GM21390 (cell line): Measurements from ENCODE around the gene LYSET.
"Not testable (repeated sequence)": the region's sequence is repeated elsewhere in the genome, so short reads cannot be mapped to it uniquely, and the experiment has no call there.

Source experiments
- ATAC-seq: cut with Tn5 transposase; IDR thresholded peaks from one replicate; pipeline ENCODE4 v1.9.1; 2021; ENCODE audit not compliant: unreplicated experiment

Gene LYSET

DNA sequence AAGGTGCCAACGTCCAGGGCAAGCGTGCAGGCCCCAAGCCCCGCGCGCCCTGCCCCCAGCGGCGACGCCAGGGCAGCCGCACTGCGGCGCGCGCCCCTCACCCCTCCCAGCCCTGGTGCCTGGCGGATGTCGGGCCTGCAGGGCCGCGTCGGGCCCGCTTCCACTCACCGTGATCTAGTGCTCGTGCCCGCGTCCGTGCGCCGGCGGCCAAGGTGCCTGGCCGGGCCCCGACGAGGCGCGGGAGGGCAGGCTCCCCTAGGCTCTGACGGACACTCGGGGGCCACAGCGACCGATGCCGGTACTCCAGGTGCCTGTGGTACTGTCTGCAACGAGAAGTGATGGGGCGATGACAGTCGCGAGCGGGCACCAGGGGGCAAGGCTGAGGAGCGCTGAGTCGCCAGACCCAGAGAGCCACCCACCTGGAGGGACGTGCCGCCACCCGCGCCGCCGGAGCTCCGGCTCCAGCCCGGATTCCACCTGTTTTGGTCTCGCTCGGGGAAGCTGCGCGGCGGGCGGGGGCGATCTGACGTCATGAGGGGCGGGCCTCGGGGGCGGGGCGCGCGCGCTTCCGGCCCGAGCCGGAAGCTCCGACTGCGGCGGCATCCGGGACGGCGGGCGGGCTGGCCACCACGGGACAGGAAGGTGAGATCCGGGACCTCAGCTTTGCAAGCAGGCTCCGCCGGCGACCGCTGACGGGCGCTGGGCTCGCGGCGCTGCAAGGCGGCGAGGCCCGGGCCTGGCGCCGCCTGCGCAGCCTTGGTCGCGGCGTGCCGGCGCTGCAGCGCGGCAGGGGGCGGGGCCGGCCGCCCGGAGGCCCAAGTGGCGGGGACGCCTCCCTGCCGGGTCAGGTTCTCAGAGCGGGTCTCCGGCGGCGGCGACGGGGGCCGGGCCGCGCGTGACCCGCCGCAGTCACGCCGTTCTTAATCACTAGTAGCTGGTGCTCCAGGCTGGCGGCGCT is at the start of gene LYSET, which contains the start of gene MOAP1:
Gene LYSET (plus strand): TSS at position 927 of the 958 bp plus-strand sequence. CDS start 89 bp downstream, outside the sequence.
Gene MOAP1 (minus strand): TSS at position 507 of the 958 bp plus-strand sequence. CDS start 655 bp downstream, outside the sequence.
- ATAC-seq: peak; percentile 78

GRCh38 chr14:93135399-93135798 is 49.7 kb upstream of the LYSET start:
- ATAC-seq: no peak

DNA sequence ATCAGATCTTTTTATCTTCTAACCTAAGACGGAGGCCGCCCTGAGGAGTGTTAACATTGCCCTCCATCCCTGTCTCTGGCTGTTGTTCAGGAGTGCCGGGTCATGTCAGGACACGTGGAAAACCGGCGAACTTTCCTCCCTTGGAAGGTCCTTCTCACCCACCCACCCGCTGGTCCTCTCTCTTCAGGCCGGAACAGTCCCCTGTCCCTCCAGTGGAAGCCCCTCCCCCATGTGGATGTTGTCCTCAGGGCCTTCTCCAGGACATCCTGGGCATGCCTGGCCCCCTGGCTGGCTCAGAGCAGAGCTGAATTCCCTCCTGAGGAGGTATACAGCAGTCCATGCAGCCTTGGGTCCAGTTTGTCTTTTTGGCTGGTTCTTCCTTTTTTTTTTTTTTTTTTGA is 49.1 kb upstream of the LYSET start:
- ATAC-seq: no peak

- ATAC-seq: not testable (repeated sequence)
These were observed 48.6 kb upstream of the LYSET start for GRCh38 chr14:93136508-93136907.

- no peak for ATAC-seq
These were observed 47.3 kb upstream of the LYSET start for GRCh38 chr14:93137864-93138263.

- no peak for ATAC-seq
These were observed 42.1 kb upstream of the LYSET start for GRCh38 chr14:93142854-93143652.

- no peak for ATAC-seq
These were observed 39.0 kb upstream of the LYSET start for GRCh38 chr14:93146119-93146518.

- no peak for ATAC-seq
These were observed 36.1 kb upstream of the LYSET start for GRCh38 chr14:93148979-93149378.

DNA sequence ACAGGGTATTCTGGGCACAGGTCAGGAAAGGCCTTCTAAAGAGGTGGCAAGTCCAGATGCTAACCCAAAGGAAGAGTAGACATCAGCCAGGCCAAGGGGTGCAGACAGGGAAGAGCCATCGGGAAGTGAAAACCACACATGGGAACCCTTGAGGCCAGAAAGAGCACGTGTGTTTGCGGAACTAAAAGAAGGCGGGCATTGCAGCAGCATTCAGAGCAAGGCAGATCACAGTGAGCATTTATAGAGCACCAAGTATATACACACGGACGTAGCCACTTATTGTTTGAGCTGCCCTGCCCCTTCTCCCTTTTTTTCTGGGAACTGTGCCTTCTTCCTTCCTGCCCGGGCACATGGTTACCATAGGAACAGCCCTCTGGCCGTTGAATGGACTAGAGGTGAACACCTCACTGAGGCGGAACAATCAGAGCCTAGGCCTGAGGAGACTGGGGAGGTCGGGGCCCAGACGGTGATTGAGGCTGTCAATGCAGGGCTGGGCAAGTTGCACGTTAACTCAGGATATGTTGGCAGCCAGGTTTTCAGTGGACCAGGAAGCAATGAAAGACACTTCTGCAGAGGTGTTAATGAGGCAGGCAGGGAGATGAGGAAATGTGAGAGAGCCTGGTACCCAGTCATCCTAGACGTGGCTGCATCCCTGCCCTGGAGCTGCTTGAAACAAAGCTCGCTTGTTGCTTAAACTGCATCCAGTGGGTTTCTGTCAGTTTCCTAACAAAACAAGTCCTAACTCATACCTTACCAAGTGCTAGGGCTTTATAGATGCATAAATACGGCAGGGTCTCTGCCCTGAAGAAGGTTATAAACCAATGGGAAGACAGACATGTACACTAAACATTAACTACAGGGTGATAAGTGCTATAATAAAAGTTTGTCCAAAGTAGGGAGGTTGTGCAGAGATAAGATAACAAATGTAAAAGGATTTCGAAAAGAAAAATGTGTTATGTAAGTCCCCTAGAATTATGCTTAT is 34.6 kb upstream of the LYSET start:
- no peak for ATAC-seq

- ATAC-seq: no peak
These were observed 32.0 kb upstream of the LYSET start for GRCh38 chr14:93153121-93153520.

GRCh38 chr14:93155667-93156066 is 29.4 kb upstream of the LYSET start:
- no peak for ATAC-seq

DNA sequence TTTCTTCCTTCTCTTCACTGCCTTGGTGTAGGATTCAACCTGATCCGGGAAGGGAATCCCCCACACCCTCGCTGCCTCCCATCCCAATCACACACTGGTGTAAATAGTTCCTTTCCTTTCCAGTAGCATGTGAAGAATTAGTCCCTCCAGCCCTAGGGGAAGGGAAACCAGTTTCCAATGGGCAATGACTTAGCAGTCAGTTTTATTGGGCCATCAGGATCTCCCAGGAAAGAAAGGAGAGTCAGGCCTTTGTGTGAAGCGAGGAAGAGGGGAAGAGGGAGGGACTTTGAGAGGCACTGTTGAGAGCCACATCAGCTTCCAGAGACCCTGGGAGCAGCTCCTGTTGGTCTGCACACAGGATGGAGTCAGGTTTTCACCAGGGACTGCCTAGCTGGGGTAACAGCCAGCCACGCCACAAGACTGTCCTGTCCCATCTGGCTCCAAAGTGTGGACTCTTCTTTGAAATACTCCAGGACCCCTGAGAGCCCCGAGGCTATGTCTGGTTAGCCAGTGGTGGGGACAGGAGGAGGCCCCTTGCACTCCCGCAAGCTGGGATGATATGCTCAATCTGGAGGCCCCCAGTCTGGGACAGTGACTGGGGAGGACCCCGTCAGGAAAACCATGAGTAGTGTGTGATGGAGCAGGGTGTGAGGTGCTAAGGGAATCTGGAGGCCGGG is 28.3 kb upstream of the LYSET start:
- ATAC-seq: no peak

- not testable (repeated sequence) for ATAC-seq
These were observed 26.8 kb upstream of the LYSET start for GRCh38 chr14:93158349-93158748.

GRCh38 chr14:93159625-93160352 is 25.3 kb upstream of the LYSET start:
- ATAC-seq: not testable (repeated sequence)

GRCh38 chr14:93160353-93160801 is 24.7 kb upstream of the LYSET start:
- ATAC-seq: no peak

GRCh38 chr14:93161411-93161940 is 23.6 kb upstream of the LYSET start:
- ATAC-seq: no peak

- ATAC-seq: no peak
These were observed 21.6 kb upstream of the LYSET start for GRCh38 chr14:93163564-93163963.

DNA sequence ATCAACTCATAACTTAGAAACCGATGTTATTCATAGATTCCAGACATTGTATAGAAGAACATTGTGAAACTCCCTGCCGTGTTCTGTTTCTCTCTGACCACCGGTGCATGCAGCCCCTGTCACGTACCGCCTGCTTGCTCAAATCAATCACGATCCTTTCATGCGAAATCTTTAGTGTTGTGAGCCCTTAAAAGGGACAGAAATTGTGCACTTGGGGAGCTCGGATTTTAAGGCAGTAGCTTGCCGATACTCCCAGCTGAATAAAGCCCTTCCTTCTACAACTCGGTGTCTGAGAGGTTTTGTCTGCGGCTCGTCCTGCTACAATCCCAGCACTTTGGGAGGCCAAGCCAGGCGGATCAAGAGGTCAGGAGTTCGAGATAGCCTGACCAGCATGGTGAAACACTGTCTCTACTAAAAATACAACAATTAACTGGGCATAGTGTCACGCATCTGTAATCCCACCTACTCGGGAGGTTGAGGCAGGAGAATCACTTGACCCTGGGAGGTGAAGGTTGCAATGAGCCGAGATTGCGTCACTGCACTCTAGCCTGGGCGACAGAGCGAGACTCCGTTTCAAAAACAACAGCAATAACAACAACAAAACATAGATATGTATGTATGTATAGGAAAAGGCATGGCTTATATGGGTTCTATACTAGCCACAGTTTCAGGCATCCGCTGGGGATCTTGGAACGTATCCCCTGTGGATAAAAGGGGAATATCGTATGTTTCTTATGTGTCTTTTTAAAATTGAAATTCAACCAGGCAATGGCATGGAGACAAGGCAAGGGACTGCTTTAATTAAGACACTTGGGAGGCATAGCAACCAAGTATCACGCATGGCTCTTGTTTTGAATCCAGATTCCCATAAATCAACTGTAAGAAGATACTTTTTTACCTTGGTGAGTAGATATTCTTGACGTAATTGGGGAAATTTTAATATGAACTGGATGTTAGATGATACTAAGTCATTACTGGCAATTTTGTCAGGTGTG is 19.5 kb upstream of the LYSET start:
- ATAC-seq: not testable (repeated sequence)
